Superior temporal gyrus (tissue), 1 donor: ENCODE results near the gene CFHR2.
"Not testable (repeated sequence)": the region's sequence is repeated elsewhere in the genome, so short reads cannot be mapped to it uniquely, and the experiment has no call there.

ENCODE experiments used
- DNase-seq: peaks from one replicate; pipeline ENCODE4 v3.0.0-alpha.2; 2016; ENCODE audit errors: extremely low spot score

CFHR2 gene

GRCh38 chr1:196943568-196943967 is at the start of gene CFHR2:
Gene CFHR2, plus strand, starts transcription at chr1:196943738. Its CDS starts 143 bp downstream, at chr1:196943881.
- not testable (repeated sequence) for DNase-seq

- DNase-seq = no peak
Observed at GRCh38 chr1:196896355-196896754, 47.2 kb upstream of the CFHR2 start.

GRCh38 chr1:196897158-196897828 is 46.2 kb upstream of the CFHR2 start:
- DNase-seq = no peak

- DNase-seq = no peak
Observed at GRCh38 chr1:196902344-196902743, 41.2 kb upstream of the CFHR2 start.

GRCh38 chr1:196910215-196910614 is 33.3 kb upstream of the CFHR2 start:
- no peak for DNase-seq

- not testable (repeated sequence) for DNase-seq
Observed at GRCh38 chr1:196912283-196912682, 31.3 kb upstream of the CFHR2 start.

- not testable (repeated sequence) for DNase-seq
Observed at GRCh38 chr1:196926839-196927238, 16.7 kb upstream of the CFHR2 start.

- DNase-seq = not testable (repeated sequence)
Observed at GRCh38 chr1:196932853-196933252, 10.7 kb upstream of the CFHR2 start.

- DNase-seq = no peak
Observed at GRCh38 chr1:196933531-196934189, 9.9 kb upstream of the CFHR2 start.

GRCh38 chr1:196941474-196941873 is 2.1 kb upstream of the CFHR2 start:
- DNase-seq = not testable (repeated sequence)

GRCh38 chr1:196951711-196952394 is 8.3 kb downstream of the CFHR2 start:
- no peak for DNase-seq

- DNase-seq = no peak
Observed at GRCh38 chr1:196954778-196955177, 11.2 kb downstream of the CFHR2 start.

- no peak for DNase-seq
Observed at GRCh38 chr1:196955926-196956325, 12.4 kb downstream of the CFHR2 start.

- DNase-seq = no peak
Observed at GRCh38 chr1:196960854-196961253, 17.3 kb downstream of the CFHR2 start.

GRCh38 chr1:196970182-196970581 is 26.6 kb downstream of the CFHR2 start:
- no peak for DNase-seq

GRCh38 chr1:196976278-196976677 is 32.7 kb downstream of the CFHR2 start:
- no peak for DNase-seq

- DNase-seq = no peak
Observed at GRCh38 chr1:196977278-196977677, 33.7 kb downstream of the CFHR2 start, which contains the start of gene CFHR5. Gene CFHR5, plus strand, starts transcription at chr1:196977556. Its CDS starts 109 bp downstream, at chr1:196977665.

- DNase-seq = no peak
Observed at GRCh38 chr1:196980859-196981258, 37.3 kb downstream of the CFHR2 start.

GRCh38 chr1:196982247-196982646 is 38.7 kb downstream of the CFHR2 start:
- DNase-seq = not testable (repeated sequence)

GRCh38 chr1:196991919-196992651 is 48.5 kb downstream of the CFHR2 start:
- not testable (repeated sequence) for DNase-seq

- DNase-seq = no peak
Observed at GRCh38 chr1:196993916-196994315, 50.4 kb downstream of the CFHR2 start.

- DNase-seq = no peak
Observed at GRCh38 chr1:196997423-196997822, 53.9 kb downstream of the CFHR2 start.
